ENCODE measurements around the gene P2RX6.

- TF ChIP-seq CTCF (IDR thresholded peaks at IDR 0.05) (no peak), POLR2A (IDR thresholded peaks at IDR 0.05) (no peak), POLR2AphosphoS5 (IDR thresholded peaks at IDR 0.05) (no peak)
These were observed 53.1 kb downstream of the P2RX6 start for GRCh38 chr22:21067901-21068680.
